Nephron progenitor cell (in vitro differentiated cells): ENCODE measurements around the gene CCDC152.

Experiments
- DNase-seq: peaks from one replicate; pipeline ENCODE4 v3.0.0; 2021
- H3K27ac Mint-ChIP-seq: 2 replicates; pipeline ENCODE4 v1.8.0; 2021; ENCODE audit warnings: mild to moderate bottlenecking, moderate library complexity, mixed read lengths
- H3K27me3 Mint-ChIP-seq: 2 replicates; pipeline ENCODE4 v1.8.0; 2021; ENCODE audit warnings: mild to moderate bottlenecking, low read depth, mixed read lengths; ENCODE audit not compliant: poor library complexity
- H3K36me3 Mint-ChIP-seq: 2 replicates; pipeline ENCODE4 v1.8.0; 2021; ENCODE audit warnings: low read depth, mixed read lengths
- H3K4me1 Mint-ChIP-seq: 2 replicates; pipeline ENCODE4 v1.8.0; 2021; ENCODE audit warnings: mixed read lengths
- H3K4me3 Mint-ChIP-seq: 2 replicates; pipeline ENCODE4 v1.8.0; 2021; ENCODE audit warnings: mild to moderate bottlenecking, moderate library complexity, mixed read lengths
- H3K9me3 Mint-ChIP-seq: 2 replicates; pipeline ENCODE4 v1.8.0; 2021; ENCODE audit warnings: mild to moderate bottlenecking, moderate library complexity, mixed read lengths
- CTCF ChIP-seq: fragments of 200-600 bp; sonication (generic); IDR thresholded peaks from 2 replicates; pipeline ENCODE4 v1.5.0; 2021; ENCODE audit warnings: antibody characterized with exemption

Gene CCDC152

GRCh38 chr5:42756606-42757601 lies at the start of gene CCDC152:
CCDC152 (plus strand) TSS chr5:42756818; CDS start chr5:42759122, 2,304 bp downstream.
- Mint-ChIP-seq H3K27ac (no peak within 1 kb of the TSS), H3K36me3 (no peaks in the 10 kb centered on the region), H3K27me3 (no peaks in the 10 kb centered on the region), H3K4me1 (no peaks in the 10 kb centered on the region), H3K4me3 (peak within 1 kb of the TSS; percentile 49), H3K9me3 (no peaks in the 10 kb centered on the region)
- DNase-seq, result no peak
- TF ChIP-seq CTCF, result no peak

GRCh38 chr5:42715785-42716184 lies 40.8 kb upstream of the CCDC152 start:
- Mint-ChIP-seq H3K27ac (peak overlapping the region; percentile 24), H3K27me3 (peaks cover 5% of the 10 kb centered on the region), H3K9me3 (no peaks in the 10 kb centered on the region), H3K36me3 (no peaks in the 10 kb centered on the region), H3K4me3 (peak overlapping the region; percentile 5), H3K4me1 (peaks cover 19% of the 10 kb centered on the region)
- TF ChIP-seq CTCF, result no peak
- DNase-seq, result peak; percentile 18

- H3K4me1 Mint-ChIP-seq, result peaks cover 19% of the 10 kb centered on the region
- H3K9me3 Mint-ChIP-seq, result no peaks in the 10 kb centered on the region
- H3K4me3 Mint-ChIP-seq, result no peak overlapping the region
- H3K27ac Mint-ChIP-seq, result no peak overlapping the region
- peaks cover 15% of the 10 kb centered on the region for H3K27me3 Mint-ChIP-seq
- no peak for TF ChIP-seq CTCF
- H3K36me3 Mint-ChIP-seq, result no peaks in the 10 kb centered on the region
- DNase-seq, result no peak
Measured at GRCh38 chr5:42718591-42718990, 38.0 kb upstream of the CCDC152 start.

GRCh38 chr5:42719034-42719433 lies 37.6 kb upstream of the CCDC152 start:
- Mint-ChIP-seq H3K4me3 (no peak overlapping the region), H3K27ac (no peak overlapping the region), H3K27me3 (peaks cover 13% of the 10 kb centered on the region), H3K9me3 (no peaks in the 10 kb centered on the region), H3K36me3 (no peaks in the 10 kb centered on the region), H3K4me1 (peaks cover 19% of the 10 kb centered on the region)
- TF ChIP-seq CTCF, result no peak
- no peak for DNase-seq

GRCh38 chr5:42720251-42720650 lies 36.4 kb upstream of the CCDC152 start:
- Mint-ChIP-seq H3K4me1 (peaks cover 16% of the 10 kb centered on the region), H3K36me3 (no peaks in the 10 kb centered on the region), H3K4me3 (no peak overlapping the region), H3K9me3 (no peaks in the 10 kb centered on the region), H3K27me3 (peaks cover 11% of the 10 kb centered on the region), H3K27ac (no peak overlapping the region)
- no peak for TF ChIP-seq CTCF
- DNase-seq, result no peak
